HepG2 (cell line): Measurements from ENCODE around the gene ZFPM1. TPM values are rescaled to one million over a fixed set of nuclear protein-coding genes. Genes with fewer than 3 reads are reported as not detected.

Experiments used
- ATAC-seq: fragments of 200-7000 bp; cut with Tn5 transposase; 3 replicates; pipeline ENCODE4 v1.9.1; 2020; ENCODE audit warnings: mild to moderate bottlenecking, moderate library complexity
- BruUV-seq: library from RNA; stranded (reverse); fragments of 400-500 nt; replicated peaks from 2 replicates; lab custom pipeline; 2021; lab: Mats Ljungman, UMichigan
- CTCF ChIA-PET: fragments of 300-600 bp; formaldehyde crosslinking; extraction: SDS; loops from one replicate; lab custom pipeline; 2021; ENCODE audit warnings: low total read pairs, inconsistent platforms, low intra/inter-chr PET ratio; lab: Yijun Ruan, JAX
- POLR2A ChIA-PET: fragments of 350-600 bp; sonication (Branson Sonifier 250); formaldehyde crosslinking; loops from one replicate; lab custom pipeline; 2020; ENCODE audit warnings: antibody characterized with exemption, inconsistent platforms; lab: Yijun Ruan, JAX
- DNase-seq: peaks from one replicate; pipeline ENCODE4 v3.0.0-alpha.2; 2015; ENCODE audit warnings: low spot score
- FAIRE-seq: peaks from 3 replicates; lab custom pipeline; 2011; peaks lifted over from hg19 to GRCh38; lab: Jason Lieb, UNC
- H2AFZ ChIP-seq: one replicate; pipeline ENCODE4 v1.6.1; 2011; ENCODE audit warnings: low read length, inconsistent platforms
- H3K27ac ChIP-seq: fragments of 300-600 bp; 3 replicates; pipeline ENCODE4 v1.8.0; 2011; ENCODE audit warnings: mixed run types, mild to moderate bottlenecking, mixed read lengths, low read length, inconsistent platforms; ENCODE audit not compliant: insufficient read depth; ENCODE audit errors: extremely low read length
- H3K27me3 ChIP-seq, 2 experiments: fragments of 200-600 bp in 1 of 2; 2 replicates in 1 of 2; 3 replicates in 1 of 2; pipeline versions ENCODE4 v1.6.0 to v1.8.0; 2011; ENCODE audit warnings: low read length in 2 of 2, mild to moderate bottlenecking in 2 of 2, moderate library complexity in 2 of 2, inconsistent platforms in 1 of 2; ENCODE audit not compliant: insufficient read depth in 2 of 2, control insufficient read depth in 1 of 2
- H3K36me3 ChIP-seq, 2 experiments: fragments of 200-600 bp in 1 of 2; replicated peaks in 1 of 2; 2 replicates in 1 of 2; 3 replicates in 1 of 2; pipeline versions ENCODE4 v1.5.1 to v1.8.0; 2011; ENCODE audit warnings: low read length in 2 of 2, inconsistent platforms in 1 of 2; ENCODE audit not compliant: insufficient read depth in 2 of 2, control insufficient read depth in 1 of 2
- H3K4me1 ChIP-seq: 2 replicates; pipeline ENCODE4 v1.5.1; 2012; ENCODE audit warnings: low read length, inconsistent platforms; ENCODE audit not compliant: insufficient read depth
- H3K4me2 ChIP-seq: 2 replicates; pipeline ENCODE4 v1.6.0; 2011; ENCODE audit warnings: low read depth, low read length, inconsistent platforms
- H3K4me3 ChIP-seq, 3 experiments: fragments of 200-600 bp in 1 of 3; sonication (generic), shearing (Covaris generic) in 1 of 3; replicated peaks in 1 of 3; 2 replicates each; pipeline ENCODE4 v1.5.1; 2011 to 2016; ENCODE audit warnings: low read length in 3 of 3, inconsistent platforms in 2 of 3, low read depth in 2 of 3, mild to moderate bottlenecking in 2 of 3, control low read depth in 1 of 3, mixed read lengths in 1 of 3; ENCODE audit not compliant: insufficient read depth in 1 of 3
- H3K79me2 ChIP-seq: one replicate; pipeline ENCODE4 v1.6.1; 2011; ENCODE audit warnings: low read length, inconsistent platforms; ENCODE audit not compliant: insufficient read depth
- H3K9ac ChIP-seq: 2 replicates; pipeline ENCODE4 v1.6.0; 2011; ENCODE audit warnings: mild to moderate bottlenecking, low read depth, low read length, inconsistent platforms; ENCODE audit not compliant: insufficient read depth
- H3K9me3 ChIP-seq: 2 replicates; pipeline ENCODE4 v1.5.1; 2012; ENCODE audit warnings: mild to moderate bottlenecking, low read length
- H4K20me1 ChIP-seq: 2 replicates; pipeline ENCODE4 v1.6.0; 2011; ENCODE audit warnings: inconsistent platforms, mild to moderate bottlenecking, low read length, moderate library complexity; ENCODE audit not compliant: insufficient read depth
- ATF7-NPFF ChIP-seq: sonication (generic); formaldehyde crosslinking; IDR thresholded peaks from 2 replicates; pipeline ENCODE4 v1.8.1; 2023; ENCODE audit warnings: mild to moderate bottlenecking, low read depth, missing genetic modification reagents, moderate library complexity
- BCLAF1 ChIP-seq: fragments of 450-650 bp; IDR thresholded peaks from 2 replicates; pipeline ENCODE4 v1.6.1; 2017; ENCODE audit warnings: mild to moderate bottlenecking
- MNT ChIP-seq: fragments of 450-650 bp; IDR thresholded peaks from 2 replicates; pipeline ENCODE4 v1.6.1; 2016
- ZBTB7B ChIP-seq: sonication (generic); formaldehyde crosslinking; IDR thresholded peaks from 2 replicates; pipeline ENCODE4 v1.4.0; 2020; ENCODE audit warnings: missing genetic modification reagents
- ZNF180 ChIP-seq: sonication (generic); formaldehyde crosslinking; IDR thresholded peaks from 2 replicates; pipeline ENCODE4 v1.4.0; 2020; ENCODE audit warnings: low read depth, missing genetic modification reagents, borderline replicate concordance
- WGBS: methylation state at CpG from one replicate; pipeline ENCODE4 v1.1.6; 2017; ENCODE audit warnings: low lambda C conversion rate; 5-methylcytosine and 5-hydroxymethylcytosine counted together
- in situ Hi-C: cut with HindIII; loops from 2 replicates; pipeline ENCODE4 v1.10.0; 2017; ENCODE audit warnings: low pct_unique_long_range_greater_than_20kb; ENCODE audit not compliant: extremely low pct_ligation_motif_present
- intact Hi-C: fragments of 100-400 bp; cut with micrococcal nuclease; formaldehyde crosslinking; loops from one replicate; pipeline ENCODE4 v1.10.0; 2022; ENCODE audit not compliant: unreplicated experiment
- polyA plus RNA-seq, 8 experiments: library from polyadenylated mRNA; depleted of rRNA in 3 of 8; stranded (reverse) in 7 of 8; unstranded in 1 of 8; fragments of >200 nt; fragmentation: Illumina TruSeq in 4 of 8; extraction: Trizol in 4 of 8; gene quantifications; 2 replicates each; pipeline versions ENCODE4 v1.2.1 to v1.2.3, GENCODE V29; 2011 to 2016; ENCODE audit warnings: low read depth in 4 of 8, missing spikeins in 1 of 8, mixed read lengths in 1 of 8; ENCODE audit not compliant: insufficient read depth in 1 of 8
- total RNA-seq, 5 experiments: library from RNA; depleted of rRNA; stranded (reverse); fragments of >200 nt; fragmentation: Illumina TruSeq; extraction: Trizol; gene quantifications; 2 replicates each; pipeline ENCODE4 v1.2.3, GENCODE V29; 2016; ENCODE audit warnings: low read depth in 1 of 5
- TF ChIP-seq, protein P1 (sequence below): IDR thresholded peaks from 2 replicates; pipeline ENCODE4 v1.6.1; 2016; ENCODE audit warnings: low read depth

The ZFPM1 gene
- total and polyA plus RNA-seq, 2 of the 13 experiments (the other 11 are each of a cell fraction or from before 2014, with no cell fraction given): 1.3 to 3.8 TPM

DNA sequence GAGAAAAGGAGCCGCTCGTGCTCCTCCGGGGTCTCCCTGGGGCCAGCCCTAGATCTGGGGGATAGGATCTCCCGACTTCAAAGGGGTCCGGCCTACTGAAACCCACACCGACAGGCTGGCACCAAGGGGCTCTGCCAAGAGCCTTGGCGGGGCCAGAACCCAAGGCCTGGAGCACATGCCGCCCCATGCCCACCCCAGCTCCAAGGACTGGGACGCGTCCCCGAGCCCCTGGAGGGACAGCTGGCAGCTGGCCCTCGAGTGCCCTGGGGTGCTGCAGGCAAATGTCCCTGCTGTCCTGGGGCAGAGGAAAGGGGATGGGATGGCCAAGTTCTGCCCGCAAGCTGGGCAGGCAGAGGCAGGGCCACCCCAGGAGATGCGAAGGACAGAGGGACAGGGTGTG, 31.8 kb upstream of the ZFPM1 start (continued):
- TF ChIP-seq BCLAF1 (no peak), ATF7-NPFF (CRISPR knock-in tag) (no peak), ZNF180 (CRISPR knock-in tag) (no peak)

- TF ChIP-seq ZBTB7B (CRISPR knock-in tag) (no peak), MNT (peak; percentile 56; the same call in 1 of the 2 replicates)
- TF ChIP-seq, protein P1, sequence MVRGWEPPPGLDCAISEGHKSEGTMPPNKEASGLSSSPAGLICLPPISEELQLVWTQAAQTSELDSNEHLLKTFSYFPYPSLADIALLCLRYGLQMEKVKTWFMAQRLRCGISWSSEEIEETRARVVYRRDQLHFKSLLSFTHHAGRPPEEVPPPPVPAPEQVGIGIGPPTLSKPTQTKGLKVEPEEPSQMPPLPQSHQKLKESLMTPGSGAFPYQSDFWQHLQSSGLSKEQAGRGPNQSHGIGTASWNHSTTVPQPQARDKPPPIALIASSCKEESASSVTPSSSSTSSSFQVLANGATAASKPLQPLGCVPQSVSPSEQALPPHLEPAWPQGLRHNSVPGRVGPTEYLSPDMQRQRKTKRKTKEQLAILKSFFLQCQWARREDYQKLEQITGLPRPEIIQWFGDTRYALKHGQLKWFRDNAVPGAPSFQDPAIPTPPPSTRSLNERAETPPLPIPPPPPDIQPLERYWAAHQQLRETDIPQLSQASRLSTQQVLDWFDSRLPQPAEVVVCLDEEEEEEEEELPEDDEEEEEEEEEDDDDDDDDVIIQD (CRISPR knock-in tag): no peak
- Histone ChIP-seq H3K4me3 (no peak overlapping the region), H3K9me3 (no peaks in the 10 kb centered on the region), H3K27me3 (peaks cover 34 to 83% of the 10 kb centered on the region in 2 experiments), H3K27ac (no peak overlapping the region), H3K4me2 (no peak overlapping the region), H3K79me2 (no peaks in the 10 kb centered on the region), H3K9ac (no peak overlapping the region), H2AFZ (no peak overlapping the region), H3K36me3 (no peaks in the 10 kb centered on the region), H4K20me1 (peaks cover 5% of the 10 kb centered on the region; the same call in 1 of the 2 replicates), H3K4me1 (no peaks in the 10 kb centered on the region)
- WGBS: 8% methylated on average over 5 of the region's 5 CpGs
- CTCF ChIA-PET: no interaction called here
- no peak for ATAC-seq
- in situ Hi-C loops (no loop called here), intact Hi-C loops (no loop called here)
- no TSS peak for BruUV-seq
- no peak for FAIRE-seq
- DNase-seq: no peak
- POLR2A ChIA-PET: no interaction called here
Measured at GRCh38 chr16:88421871-88422433, 31.1 kb upstream of the ZFPM1 start.
